WTC11 (cell line): ENCODE data around the gene EYA2. TPM values are rescaled to one million over a fixed set of nuclear protein-coding genes. Genes with fewer than 3 reads are reported as not detected.

Experiments
- ATAC-seq: fragments of 200-7000 bp; cut with Tn5 transposase; 2 replicates; pipeline ENCODE4 v1.10.0; 2021; ENCODE audit warnings: mild to moderate bottlenecking, moderate library complexity
- CTCF ChIA-PET: fragments of 300-600 bp; sonication (Branson Sonifier 250); formaldehyde crosslinking; loops from one replicate; lab custom pipeline; 2021; ENCODE audit warnings: antibody characterized with exemption; lab: Charles Lee
- POLR2A ChIA-PET: fragments of 350-600 bp; sonication (Branson Sonifier 250); formaldehyde crosslinking; loops from one replicate; lab custom pipeline; 2021; ENCODE audit warnings: antibody characterized with exemption; lab: Charles Lee
- DNase-seq: peaks from one replicate; pipeline ENCODE4 v3.0.0; 2021; ENCODE audit warnings: low spot score
- H3K27ac Mint-ChIP-seq: 2 replicates; pipeline ENCODE4 v1.8.0; 2021; ENCODE audit warnings: mixed read lengths
- H3K27me3 Mint-ChIP-seq: 2 replicates; pipeline ENCODE4 v1.8.0; 2021; ENCODE audit warnings: low read depth, mild to moderate bottlenecking, moderate library complexity, mixed read lengths
- H3K36me3 Mint-ChIP-seq: 2 replicates; pipeline ENCODE4 v1.8.0; 2021; ENCODE audit warnings: mixed read lengths
- H3K4me1 Mint-ChIP-seq: 2 replicates; pipeline ENCODE4 v1.8.0; 2022; ENCODE audit warnings: mixed read lengths
- H3K4me3 Mint-ChIP-seq: 2 replicates; pipeline ENCODE4 v1.8.0; 2021; ENCODE audit warnings: mild to moderate bottlenecking, moderate library complexity, mixed read lengths
- H3K9me3 Mint-ChIP-seq: 2 replicates; pipeline ENCODE4 v1.8.0; 2021; ENCODE audit warnings: mixed read lengths
- ATF1 ChIP-seq: sonication (generic); formaldehyde crosslinking; IDR thresholded peaks from 2 replicates; pipeline ENCODE4 v1.8.1; 2023; ENCODE audit warnings: mild to moderate bottlenecking, moderate library complexity, missing genetic modification reagents
- ATF6 ChIP-seq: sonication (generic); formaldehyde crosslinking; IDR thresholded peaks from 2 replicates; pipeline ENCODE4 v1.8.1; 2023; ENCODE audit warnings: mild to moderate bottlenecking, missing genetic modification reagents
- ETV6 ChIP-seq: sonication (generic); formaldehyde crosslinking; IDR thresholded peaks from 2 replicates; pipeline ENCODE4 v1.8.1; 2022; ENCODE audit warnings: mild to moderate bottlenecking, missing genetic modification reagents
- FOXJ3 ChIP-seq: sonication (generic); formaldehyde crosslinking; IDR thresholded peaks from 2 replicates; pipeline ENCODE4 v1.9.0; 2021; ENCODE audit warnings: missing genetic modification reagents, mild to moderate bottlenecking, borderline replicate concordance
- NFATC4 ChIP-seq: fragments of 250-450 bp; sonication (Bioruptor Pico); IDR thresholded peaks from 2 replicates; pipeline ENCODE4 v1.9.0; 2021; ENCODE audit warnings: mild to moderate bottlenecking
- NR3C1 ChIP-seq: sonication (generic); formaldehyde crosslinking; conservative IDR thresholded peaks from 2 replicates; pipeline ENCODE4 v1.8.1; 2023; ENCODE audit warnings: low read depth, mild to moderate bottlenecking, missing genetic modification reagents
- SOX15 ChIP-seq: fragments of 250-450 bp; sonication (Bioruptor Pico); IDR thresholded peaks from 2 replicates; pipeline ENCODE4 v1.9.0; 2021; ENCODE audit warnings: mild to moderate bottlenecking
- TP53 ChIP-seq: sonication (generic); formaldehyde crosslinking; IDR thresholded peaks from 2 replicates; pipeline ENCODE4 v1.8.1; 2023; ENCODE audit warnings: mild to moderate bottlenecking, missing genetic modification reagents
- ZBTB21 ChIP-seq: sonication (generic); formaldehyde crosslinking; IDR thresholded peaks from 2 replicates; pipeline ENCODE4 v1.8.1; 2023; ENCODE audit warnings: mild to moderate bottlenecking, missing genetic modification reagents, borderline replicate concordance
- ZNF219 ChIP-seq: sonication (generic); formaldehyde crosslinking; IDR thresholded peaks from 2 replicates; pipeline ENCODE4 v1.8.0; 2023; ENCODE audit warnings: missing genetic modification reagents, mild to moderate bottlenecking, borderline replicate concordance
- ZNF232 ChIP-seq: sonication (generic); formaldehyde crosslinking; IDR thresholded peaks from 2 replicates; pipeline ENCODE4 v1.8.0; 2022; ENCODE audit warnings: mild to moderate bottlenecking, missing genetic modification reagents
- ZNF281 ChIP-seq: sonication (generic); formaldehyde crosslinking; IDR thresholded peaks from 2 replicates; pipeline ENCODE4 v1.8.0; 2023; ENCODE audit warnings: mild to moderate bottlenecking, missing genetic modification reagents
- ZNF317 ChIP-seq: sonication (generic); formaldehyde crosslinking; IDR thresholded peaks from 2 replicates; pipeline ENCODE4 v1.8.1; 2023; ENCODE audit warnings: low read depth, mild to moderate bottlenecking, moderate library complexity, missing genetic modification reagents, borderline replicate concordance
- ZNF532 ChIP-seq: fragments of 250-450 bp; sonication (Bioruptor Pico); IDR thresholded peaks from 2 replicates; pipeline ENCODE4 v1.9.0; 2021; ENCODE audit warnings: mild to moderate bottlenecking, borderline replicate concordance
- ZNF671 ChIP-seq: fragments of 250-450 bp; sonication (Bioruptor Pico); IDR thresholded peaks from 2 replicates; pipeline ENCODE4 v1.8.0; 2021; ENCODE audit warnings: mild to moderate bottlenecking
- ZSCAN18 ChIP-seq: fragments of 250-450 bp; sonication (Bioruptor Pico); IDR thresholded peaks from 2 replicates; pipeline ENCODE4 v2.1.2; 2022; ENCODE audit warnings: mild to moderate bottlenecking, moderate library complexity
- total RNA-seq: library from RNA; stranded (reverse); gene quantifications from 3 replicates; pipeline ENCODE4 v1.2.3, GENCODE V29; 2021

Gene EYA2
- total RNA-seq, 1 experiment from 2014 or later: 1.5 TPM

GRCh38 chr20:47191956-47192355 lies 297.3 kb downstream of the EYA2 start:
- CTCF ChIA-PET: interaction anchor here (1.2 kb wide), 1 partner anchor 14 kb away, joined by 3 read pairs; no protein-coding TSS in a partner anchor
- peaks cover 6% of the 10 kb centered on the region; the same call in 1 of the 2 replicates for H3K4me1 Mint-ChIP-seq
- TF ChIP-seq FOXJ3 (CRISPR knock-in tag): no peak
- TF ChIP-seq ZNF232 (CRISPR knock-in tag): no peak
- no peaks in the 10 kb centered on the region for H3K27me3 Mint-ChIP-seq
- H3K4me3 Mint-ChIP-seq: no peak overlapping the region
- H3K36me3 Mint-ChIP-seq: no peaks in the 10 kb centered on the region
- POLR2A ChIA-PET: no interaction called here
- ATAC-seq (no peak), DNase-seq (no peak)
- H3K27ac Mint-ChIP-seq: no peak overlapping the region
- H3K9me3 Mint-ChIP-seq: no peaks in the 10 kb centered on the region

GRCh38 chr20:47195573-47195972 lies 300.9 kb downstream of the EYA2 start:
- Mint-ChIP-seq H3K36me3 (no peaks in the 10 kb centered on the region), H3K4me3 (no peak overlapping the region), H3K9me3 (no peaks in the 10 kb centered on the region), H3K4me1 (0 out of 2 replicates have a peak, but pooled peaks cover 2% of the 10 kb centered on the region), H3K27me3 (no peaks in the 10 kb centered on the region), H3K27ac (no peak overlapping the region)
- no peak for ATAC-seq
- DNase-seq: no peak
- no peak for TF ChIP-seq ATF6 (CRISPR knock-in tag)
- TF ChIP-seq ATF1 (CRISPR knock-in tag): no peak
- no peak for TF ChIP-seq NR3C1 (CRISPR knock-in tag)
- TF ChIP-seq ZNF532: no peak
- no peak for TF ChIP-seq NFATC4 (CRISPR knock-in tag)
- TF ChIP-seq ZBTB21 (CRISPR knock-in tag): no peak
- no peak for TF ChIP-seq SOX15 (CRISPR knock-in tag)
- TF ChIP-seq ZNF671: no peak
- TF ChIP-seq ETV6: no peak
- no peak for TF ChIP-seq ZNF281 (CRISPR knock-in tag)
- no peak for TF ChIP-seq ZSCAN18 (CRISPR knock-in tag)
- no peak for TF ChIP-seq ZNF317
- TF ChIP-seq ZNF219 (CRISPR knock-in tag): no peak
- TF ChIP-seq TP53 (CRISPR knock-in tag): no peak
- TF ChIP-seq FOXJ3 (CRISPR knock-in tag): no peak
- CTCF ChIA-PET: interaction anchor here (1.2 to 3.0 kb wide), 5 partner anchors 10 to 473 kb away, joined by 3 to 14 read pairs (median 4); no protein-coding TSS in a partner anchor
- POLR2A ChIA-PET: no interaction called here
